Endothelial cell of umbilical vein (primary cell): ENCODE data around the gene TMEM92.

Experiments
- EZH2 ChIP-seq: IDR thresholded peaks from 2 replicates; pipeline ENCODE4 v1.6.1; 2012; ENCODE audit warnings: borderline replicate concordance, low read depth, mild to moderate bottlenecking, moderate library complexity, low read length, inconsistent platforms; ENCODE audit not compliant: severe bottlenecking
- MYC ChIP-seq: IDR thresholded peaks from one replicate; pipeline ENCODE4 v1.6.1; 2011; ENCODE audit warnings: mild to moderate bottlenecking, low read depth, low read length
- POLR2A ChIP-seq: IDR thresholded peaks from 2 replicates; pipeline ENCODE4 v1.6.1; 2012; ENCODE audit warnings: low read depth, mild to moderate bottlenecking, control low read depth, low read length
- POLR2AphosphoS5 ChIP-seq: IDR thresholded peaks from 2 replicates; pipeline ENCODE4 v1.6.1; 2012; ENCODE audit warnings: low read depth, mild to moderate bottlenecking, control low read depth, low read length, moderate library complexity; ENCODE audit not compliant: insufficient read depth
- TF ChIP-seq, protein P1 (sequence below), 2 donors: IDR thresholded peaks; 1 replicate in 1 of 2; 2 replicates in 1 of 2; pipeline ENCODE4 v1.5.1; 2011; ENCODE audit warnings: low read length in 2 of 2, mild to moderate bottlenecking in 2 of 2, moderate library complexity in 2 of 2, control low read depth in 1 of 2, inconsistent platforms in 1 of 2, low read depth in 1 of 2; ENCODE audit not compliant: insufficient read depth in 1 of 2; ENCODE audit errors: extremely low read depth in 1 of 2
- TF ChIP-seq, protein P2 (sequence below): IDR thresholded peaks from 2 replicates; pipeline ENCODE4 v1.6.1; 2011; ENCODE audit not compliant: insufficient read depth, insufficient read length

DNA sequence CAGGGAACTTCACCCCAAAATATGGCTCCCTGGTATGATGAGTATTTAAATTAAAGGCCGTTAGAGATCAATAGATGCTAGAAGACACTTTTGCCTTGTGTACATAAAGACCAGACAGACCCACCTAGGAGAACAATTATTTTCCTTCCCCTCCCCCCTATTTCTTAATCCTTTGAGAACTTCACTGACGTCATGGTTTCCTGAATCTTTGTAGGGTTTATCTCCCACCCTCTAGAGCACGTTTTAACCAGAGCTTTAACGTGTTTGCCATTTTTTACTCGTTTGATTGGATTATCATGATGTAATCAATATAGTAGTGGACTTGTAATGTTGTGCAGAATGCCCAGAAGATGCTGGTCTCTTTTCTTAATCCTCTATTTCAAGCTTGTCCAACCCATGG is 48.8 kb downstream of the TMEM92 start:
- TF ChIP-seq, protein P1, sequence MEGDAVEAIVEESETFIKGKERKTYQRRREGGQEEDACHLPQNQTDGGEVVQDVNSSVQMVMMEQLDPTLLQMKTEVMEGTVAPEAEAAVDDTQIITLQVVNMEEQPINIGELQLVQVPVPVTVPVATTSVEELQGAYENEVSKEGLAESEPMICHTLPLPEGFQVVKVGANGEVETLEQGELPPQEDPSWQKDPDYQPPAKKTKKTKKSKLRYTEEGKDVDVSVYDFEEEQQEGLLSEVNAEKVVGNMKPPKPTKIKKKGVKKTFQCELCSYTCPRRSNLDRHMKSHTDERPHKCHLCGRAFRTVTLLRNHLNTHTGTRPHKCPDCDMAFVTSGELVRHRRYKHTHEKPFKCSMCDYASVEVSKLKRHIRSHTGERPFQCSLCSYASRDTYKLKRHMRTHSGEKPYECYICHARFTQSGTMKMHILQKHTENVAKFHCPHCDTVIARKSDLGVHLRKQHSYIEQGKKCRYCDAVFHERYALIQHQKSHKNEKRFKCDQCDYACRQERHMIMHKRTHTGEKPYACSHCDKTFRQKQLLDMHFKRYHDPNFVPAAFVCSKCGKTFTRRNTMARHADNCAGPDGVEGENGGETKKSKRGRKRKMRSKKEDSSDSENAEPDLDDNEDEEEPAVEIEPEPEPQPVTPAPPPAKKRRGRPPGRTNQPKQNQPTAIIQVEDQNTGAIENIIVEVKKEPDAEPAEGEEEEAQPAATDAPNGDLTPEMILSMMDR (IDR thresholded peaks at IDR 0.05; ENCODE audit: extremely low read depth in 1 of 2, insufficient read depth in 1 of 2, low read depth in 1 of 2, low read length in 2 of 2): no peak
- no peak for TF ChIP-seq MYC
- no peak for TF ChIP-seq EZH2
- TF ChIP-seq POLR2A: no peak
- no peak for TF ChIP-seq POLR2AphosphoS5
- TF ChIP-seq, protein P2, sequence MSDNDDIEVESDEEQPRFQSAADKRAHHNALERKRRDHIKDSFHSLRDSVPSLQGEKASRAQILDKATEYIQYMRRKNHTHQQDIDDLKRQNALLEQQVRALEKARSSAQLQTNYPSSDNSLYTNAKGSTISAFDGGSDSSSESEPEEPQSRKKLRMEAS: no peak
